ENCODE measurements around the gene LMBR1.
"Not testable (repeated sequence)": the region's sequence is repeated elsewhere in the genome, so short reads cannot be mapped to it uniquely, and the experiment has no call there.

Gene LMBR1

GRCh38 chr7:156752367-156753228 lies 140.4 kb downstream of the LMBR1 start:
- DNase-seq: no peak

- DNase-seq: no peak
These were observed 141.7 kb downstream of the LMBR1 start for GRCh38 chr7:156751319-156751718.

GRCh38 chr7:156747718-156748117 lies 145.3 kb downstream of the LMBR1 start:
- no peak for DNase-seq

GRCh38 chr7:156746891-156747290 lies 146.1 kb downstream of the LMBR1 start:
- DNase-seq: no peak

GRCh38 chr7:156739596-156739995 lies 153.4 kb downstream of the LMBR1 start:
- no peak for DNase-seq

- DNase-seq: no peak
These were observed 157.1 kb downstream of the LMBR1 start for GRCh38 chr7:156735851-156736250.

GRCh38 chr7:156733638-156734037 lies 159.3 kb downstream of the LMBR1 start:
- no peak for DNase-seq

- DNase-seq: no peak
These were observed 160.8 kb downstream of the LMBR1 start for GRCh38 chr7:156732091-156732625.

- no peak for DNase-seq
These were observed 161.3 kb downstream of the LMBR1 start for GRCh38 chr7:156731651-156732050.

- no peak for DNase-seq
These were observed 167.0 kb downstream of the LMBR1 start for GRCh38 chr7:156725936-156726335.

- no peak for DNase-seq
These were observed 167.9 kb downstream of the LMBR1 start for GRCh38 chr7:156725073-156725472.

GRCh38 chr7:156722043-156722826 lies 170.7 kb downstream of the LMBR1 start:
- DNase-seq: no peak

- DNase-seq: no peak
These were observed 189.1 kb downstream of the LMBR1 start for GRCh38 chr7:156703773-156704482.

GRCh38 chr7:156703209-156703608 lies 189.8 kb downstream of the LMBR1 start:
- no peak for DNase-seq

- no peak for DNase-seq
These were observed 190.6 kb downstream of the LMBR1 start for GRCh38 chr7:156702399-156702798.

GRCh38 chr7:156701787-156702186 lies 191.2 kb downstream of the LMBR1 start:
- DNase-seq: not testable (repeated sequence)

- not testable (repeated sequence) for DNase-seq
These were observed 194.5 kb downstream of the LMBR1 start for GRCh38 chr7:156698512-156698911.

- not testable (repeated sequence) for DNase-seq
These were observed 195.7 kb downstream of the LMBR1 start for GRCh38 chr7:156697283-156697682.

GRCh38 chr7:156693627-156694026 lies 199.4 kb downstream of the LMBR1 start:
- DNase-seq: no peak

GRCh38 chr7:156692849-156693248 lies 200.1 kb downstream of the LMBR1 start:
- DNase-seq: no peak

GRCh38 chr7:156691764-156692163 lies 201.2 kb downstream of the LMBR1 start:
- no peak for DNase-seq

GRCh38 chr7:156684661-156685060 lies 208.3 kb downstream of the LMBR1 start:
- DNase-seq: no peak

- no peak for DNase-seq
These were observed 208.7 kb downstream of the LMBR1 start for GRCh38 chr7:156684251-156684650.

All from RPMI8226 (cell line).